ENCODE data around the gene ISG15. TPM values are rescaled to one million over a fixed set of nuclear protein-coding genes. Genes with fewer than 3 reads are reported as not detected.

ISG15 gene
- total and polyA plus RNA-seq, 2 of the 13 experiments (the other 11 are each of a cell fraction or from before 2014, with no cell fraction given), result 42.1 to 54.9 TPM

DNA sequence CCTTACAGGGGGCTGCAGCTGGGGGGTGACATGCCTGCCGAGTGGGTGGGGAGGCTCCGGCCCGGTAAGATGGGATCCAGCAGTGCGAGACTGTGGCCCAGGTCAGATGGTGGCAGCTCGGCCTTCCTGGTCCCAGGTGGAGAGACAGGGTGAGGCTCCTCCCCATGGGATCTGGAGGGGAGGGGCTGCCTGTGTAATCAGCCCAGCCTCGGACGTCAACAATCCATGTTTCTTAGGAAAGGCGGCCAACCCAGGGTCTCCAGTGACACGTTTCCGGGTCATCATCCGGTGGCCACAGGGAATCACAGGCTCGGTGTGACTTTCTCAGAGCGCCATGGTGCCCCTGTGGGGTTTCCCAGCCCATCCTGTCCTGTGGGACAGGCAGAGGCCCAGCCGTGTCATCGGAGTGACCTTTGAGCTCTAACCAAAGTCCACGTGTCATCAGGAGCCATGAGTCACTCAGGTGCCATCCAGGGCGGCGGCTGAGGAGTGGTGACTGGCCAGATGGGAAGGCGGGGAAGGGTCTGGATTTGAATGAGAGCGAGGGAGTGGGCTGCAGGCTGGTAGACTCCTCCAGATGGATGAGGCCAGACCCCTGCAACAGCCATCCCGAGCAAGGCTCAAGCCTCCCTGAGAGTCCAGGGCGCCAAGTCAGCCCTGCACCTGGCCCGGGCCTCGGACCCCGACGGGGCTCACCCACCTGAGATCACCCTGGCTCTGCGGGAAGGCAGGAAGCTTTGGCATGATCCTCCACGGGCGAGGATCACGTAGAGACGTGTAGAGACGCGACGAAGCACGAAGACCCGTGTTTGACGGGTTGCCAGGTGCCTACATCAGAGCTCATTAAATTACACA lies 6.8 kb upstream of the ISG15 start (continued):
- no peak for TF ChIP-seq DNMT3B (CRISPR knock-in tag; conservative IDR thresholded peaks at IDR 0.05)
- TF ChIP-seq, protein P1, sequence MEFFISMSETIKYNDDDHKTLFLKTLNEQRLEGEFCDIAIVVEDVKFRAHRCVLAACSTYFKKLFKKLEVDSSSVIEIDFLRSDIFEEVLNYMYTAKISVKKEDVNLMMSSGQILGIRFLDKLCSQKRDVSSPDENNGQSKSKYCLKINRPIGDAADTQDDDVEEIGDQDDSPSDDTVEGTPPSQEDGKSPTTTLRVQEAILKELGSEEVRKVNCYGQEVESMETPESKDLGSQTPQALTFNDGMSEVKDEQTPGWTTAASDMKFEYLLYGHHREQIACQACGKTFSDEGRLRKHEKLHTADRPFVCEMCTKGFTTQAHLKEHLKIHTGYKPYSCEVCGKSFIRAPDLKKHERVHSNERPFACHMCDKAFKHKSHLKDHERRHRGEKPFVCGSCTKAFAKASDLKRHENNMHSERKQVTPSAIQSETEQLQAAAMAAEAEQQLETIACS (CRISPR knock-in tag; IDR thresholded peaks at IDR 0.05), result no peak
- peak; percentile 84; the same call in 1 of the 2 replicates for TF ChIP-seq ZNF724P (CRISPR knock-in tag; IDR thresholded peaks at IDR 0.05; ENCODE audit: borderline replicate concordance)
- TF ChIP-seq, protein P2, sequence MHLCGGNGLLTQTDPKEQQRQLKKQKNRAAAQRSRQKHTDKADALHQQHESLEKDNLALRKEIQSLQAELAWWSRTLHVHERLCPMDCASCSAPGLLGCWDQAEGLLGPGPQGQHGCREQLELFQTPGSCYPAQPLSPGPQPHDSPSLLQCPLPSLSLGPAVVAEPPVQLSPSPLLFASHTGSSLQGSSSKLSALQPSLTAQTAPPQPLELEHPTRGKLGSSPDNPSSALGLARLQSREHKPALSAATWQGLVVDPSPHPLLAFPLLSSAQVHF (CRISPR knock-in tag; IDR thresholded peaks at IDR 0.05), result no peak
- TF ChIP-seq TAF1 (CRISPR knock-in tag; IDR thresholded peaks at IDR 0.05), result peak; percentile 61
- TF ChIP-seq ZNF768 (CRISPR knock-in tag; IDR thresholded peaks at IDR 0.05), result no peak
- TF ChIP-seq ZZZ3 (CRISPR knock-in tag; IDR thresholded peaks at IDR 0.05; ENCODE audit: borderline replicate concordance), result peak; percentile 91
- TF ChIP-seq, protein P3, sequence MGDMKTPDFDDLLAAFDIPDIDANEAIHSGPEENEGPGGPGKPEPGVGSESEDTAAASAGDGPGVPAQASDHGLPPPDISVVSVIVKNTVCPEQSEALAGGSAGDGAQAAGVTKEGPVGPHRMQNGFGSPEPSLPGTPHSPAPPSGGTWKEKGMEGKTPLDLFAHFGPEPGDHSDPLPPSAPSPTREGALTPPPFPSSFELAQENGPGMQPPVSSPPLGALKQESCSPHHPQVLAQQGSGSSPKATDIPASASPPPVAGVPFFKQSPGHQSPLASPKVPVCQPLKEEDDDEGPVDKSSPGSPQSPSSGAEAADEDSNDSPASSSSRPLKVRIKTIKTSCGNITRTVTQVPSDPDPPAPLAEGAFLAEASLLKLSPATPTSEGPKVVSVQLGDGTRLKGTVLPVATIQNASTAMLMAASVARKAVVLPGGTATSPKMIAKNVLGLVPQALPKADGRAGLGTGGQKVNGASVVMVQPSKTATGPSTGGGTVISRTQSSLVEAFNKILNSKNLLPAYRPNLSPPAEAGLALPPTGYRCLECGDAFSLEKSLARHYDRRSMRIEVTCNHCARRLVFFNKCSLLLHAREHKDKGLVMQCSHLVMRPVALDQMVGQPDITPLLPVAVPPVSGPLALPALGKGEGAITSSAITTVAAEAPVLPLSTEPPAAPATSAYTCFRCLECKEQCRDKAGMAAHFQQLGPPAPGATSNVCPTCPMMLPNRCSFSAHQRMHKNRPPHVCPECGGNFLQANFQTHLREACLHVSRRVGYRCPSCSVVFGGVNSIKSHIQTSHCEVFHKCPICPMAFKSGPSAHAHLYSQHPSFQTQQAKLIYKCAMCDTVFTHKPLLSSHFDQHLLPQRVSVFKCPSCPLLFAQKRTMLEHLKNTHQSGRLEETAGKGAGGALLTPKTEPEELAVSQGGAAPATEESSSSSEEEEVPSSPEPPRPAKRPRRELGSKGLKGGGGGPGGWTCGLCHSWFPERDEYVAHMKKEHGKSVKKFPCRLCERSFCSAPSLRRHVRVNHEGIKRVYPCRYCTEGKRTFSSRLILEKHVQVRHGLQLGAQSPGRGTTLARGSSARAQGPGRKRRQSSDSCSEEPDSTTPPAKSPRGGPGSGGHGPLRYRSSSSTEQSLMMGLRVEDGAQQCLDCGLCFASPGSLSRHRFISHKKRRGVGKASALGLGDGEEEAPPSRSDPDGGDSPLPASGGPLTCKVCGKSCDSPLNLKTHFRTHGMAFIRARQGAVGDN (CRISPR knock-in tag; IDR thresholded peaks at IDR 0.05), result peak; percentile 99
- TF ChIP-seq HMGA1 (CRISPR knock-in tag; conservative IDR thresholded peaks at IDR 0.05), result no peak
- 0 out of 2 replicates have a peak, but pooled peaks have one; percentile 25 for TF ChIP-seq TRIM24 (CRISPR knock-in tag; IDR thresholded peaks at IDR 0.05)
- TF ChIP-seq ZNF431 (CRISPR knock-in tag; IDR thresholded peaks at IDR 0.05; ENCODE audit: borderline replicate concordance, low read depth), result no peak; the same call in 1 of the 2 replicates
- peak; percentile 55 for TF ChIP-seq CBX1 (IDR thresholded peaks at IDR 0.05; ENCODE audit: low read depth)
- TF ChIP-seq ZFP62 (CRISPR knock-in tag; IDR thresholded peaks at IDR 0.05), result no peak
- peak; percentile 44; the same call in 1 of the 2 replicates for TF ChIP-seq KLF9 (CRISPR knock-in tag; IDR thresholded peaks at IDR 0.05; ENCODE audit: low read depth)
- TF ChIP-seq ZNF160 (CRISPR knock-in tag; IDR thresholded peaks at IDR 0.05), result no peak
- TF ChIP-seq, protein P4, sequence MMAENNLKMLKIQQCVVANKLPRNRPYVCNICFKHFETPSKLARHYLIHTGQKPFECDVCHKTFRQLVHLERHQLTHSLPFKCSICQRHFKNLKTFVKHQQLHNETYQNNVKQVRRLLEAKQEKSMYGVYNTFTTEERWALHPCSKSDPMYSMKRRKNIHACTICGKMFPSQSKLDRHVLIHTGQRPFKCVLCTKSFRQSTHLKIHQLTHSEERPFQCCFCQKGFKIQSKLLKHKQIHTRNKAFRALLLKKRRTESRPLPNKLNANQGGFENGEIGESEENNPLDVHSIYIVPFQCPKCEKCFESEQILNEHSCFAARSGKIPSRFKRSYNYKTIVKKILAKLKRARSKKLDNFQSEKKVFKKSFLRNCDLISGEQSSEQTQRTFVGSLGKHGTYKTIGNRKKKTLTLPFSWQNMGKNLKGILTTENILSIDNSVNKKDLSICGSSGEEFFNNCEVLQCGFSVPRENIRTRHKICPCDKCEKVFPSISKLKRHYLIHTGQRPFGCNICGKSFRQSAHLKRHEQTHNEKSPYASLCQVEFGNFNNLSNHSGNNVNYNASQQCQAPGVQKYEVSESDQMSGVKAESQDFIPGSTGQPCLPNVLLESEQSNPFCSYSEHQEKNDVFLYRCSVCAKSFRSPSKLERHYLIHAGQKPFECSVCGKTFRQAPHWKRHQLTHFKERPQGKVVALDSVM (CRISPR knock-in tag; IDR thresholded peaks at IDR 0.05), result peak; percentile 52; the same call in 1 of the 2 replicates
- TF ChIP-seq SAP130 (CRISPR knock-in tag; IDR thresholded peaks at IDR 0.05; ENCODE audit: low read depth), result peak; percentile 99
- no peak for TF ChIP-seq ZNF816 (CRISPR knock-in tag; IDR thresholded peaks at IDR 0.05; ENCODE audit: borderline replicate concordance)
- 0 out of 2 replicates have a peak, but pooled peaks have one; percentile 9 for TF ChIP-seq HES4 (CRISPR knock-in tag; IDR thresholded peaks at IDR 0.05; ENCODE audit: borderline replicate concordance)
- peak; percentile 95 for TF ChIP-seq HDAC1 (CRISPR knock-in tag; IDR thresholded peaks at IDR 0.05)
- TF ChIP-seq ZNF446 (CRISPR knock-in tag; IDR thresholded peaks at IDR 0.05), result no peak
- no peak for TF ChIP-seq SSRP1 (CRISPR knock-in tag; IDR thresholded peaks at IDR 0.05)
- TF ChIP-seq KLF16 (CRISPR knock-in tag; IDR thresholded peaks at IDR 0.05), result peak in 1 of 2 experiments; percentile 92; a peak in 2 of 4 replicates

All from HepG2 (cell line).